HG03159 (cell line): ENCODE data around the gene FOXC2.

ENCODE experiments used
- ATAC-seq: cut with Tn5 transposase; IDR thresholded peaks from one replicate; pipeline ENCODE4 v1.9.1; 2021; ENCODE audit warnings: mild to moderate bottlenecking, moderate library complexity; ENCODE audit not compliant: unreplicated experiment

FOXC2 gene

GRCh38 chr16:86610779-86611524 is 44.3 kb downstream of the FOXC2 start:
- ATAC-seq = no peak

DNA sequence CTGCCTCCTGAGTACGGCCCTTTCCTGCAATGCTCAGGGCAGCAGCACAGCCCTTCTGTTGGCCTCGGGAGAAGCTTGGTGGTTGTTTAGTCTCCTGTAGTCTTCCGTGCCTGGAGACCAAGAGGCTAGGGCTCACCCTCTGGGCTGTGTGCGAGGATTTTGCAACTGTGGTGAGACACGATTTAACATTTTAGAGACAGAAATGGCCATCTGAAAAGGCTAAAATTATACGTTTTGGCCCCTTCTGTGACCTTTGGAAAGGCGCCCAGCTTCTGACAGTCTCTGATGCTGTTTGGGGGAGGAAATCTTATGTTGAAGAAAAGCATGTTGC is 44.9 kb downstream of the FOXC2 start:
- no peak for ATAC-seq

GRCh38 chr16:86611941-86612340 is 45.3 kb downstream of the FOXC2 start:
- ATAC-seq = no peak

- no peak for ATAC-seq
Measured at GRCh38 chr16:86614699-86615098, 48.1 kb downstream of the FOXC2 start.

DNA sequence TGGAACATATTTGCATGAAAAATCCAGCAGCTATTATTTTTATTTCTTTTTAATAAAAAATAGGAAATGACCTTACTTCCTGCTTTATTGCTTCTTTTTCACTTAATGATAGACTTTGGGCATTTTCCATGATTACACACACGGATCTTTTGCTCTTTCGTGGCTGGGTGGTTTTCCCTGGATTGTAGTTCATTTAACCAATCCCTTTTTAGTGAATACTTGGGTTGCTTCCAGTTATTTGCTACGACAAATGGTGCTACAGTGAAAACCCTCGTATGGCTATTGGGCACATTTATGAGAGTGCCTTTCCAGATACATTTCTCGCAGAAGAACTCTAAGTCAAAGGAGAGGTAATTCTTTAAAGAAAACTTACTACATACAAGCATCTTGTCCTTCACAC is 50.3 kb downstream of the FOXC2 start:
- ATAC-seq = no peak

DNA sequence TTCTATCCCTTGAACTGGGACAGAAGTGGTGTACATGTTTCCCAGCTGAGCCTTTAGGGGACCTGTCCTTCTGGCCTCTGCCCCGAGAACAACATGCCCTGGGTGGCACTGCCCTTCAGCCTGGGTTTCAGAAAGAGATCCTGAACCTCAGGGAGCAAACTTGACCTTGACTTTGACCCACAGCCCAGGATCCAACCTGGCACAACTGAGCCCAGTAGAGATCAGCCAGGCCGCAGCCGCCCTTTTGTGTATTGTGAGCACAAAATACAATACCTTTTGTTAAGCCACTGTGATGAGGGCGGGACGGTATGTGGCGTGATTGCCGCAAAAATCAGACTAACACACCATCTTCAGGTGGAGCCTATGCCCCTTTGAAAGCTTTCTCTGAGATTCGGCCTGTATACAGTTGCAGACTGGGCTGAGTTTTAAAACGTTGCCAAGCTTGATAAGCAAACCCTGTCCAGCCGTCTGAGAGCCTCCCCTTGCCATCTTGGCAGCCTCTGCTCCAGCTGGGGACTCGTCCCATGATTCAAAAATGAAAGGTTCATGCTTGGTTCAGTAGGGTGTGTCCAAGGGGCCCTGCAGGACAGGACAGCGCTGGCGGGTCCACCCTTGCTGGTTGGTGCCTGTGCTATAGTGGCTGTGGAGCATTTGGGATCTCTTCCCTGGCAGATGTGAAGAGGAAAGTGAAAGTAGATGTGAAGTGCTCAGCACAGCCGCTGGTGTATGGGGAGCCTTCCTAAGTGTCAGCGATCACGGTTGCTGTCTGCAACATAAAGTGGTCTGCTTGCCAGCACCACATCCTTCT is 52.0 kb downstream of the FOXC2 start:
- no peak for ATAC-seq
